Natural killer cell (primary cell): ENCODE measurements around the gene HTR2A. TPM values are rescaled to one million over a fixed set of nuclear protein-coding genes. Genes with fewer than 3 reads are reported as not detected.

ENCODE experiments used
- ATAC-seq, 3 donors: fragments of 150-1000 bp in 2 of 3; fragments of 200-7000 bp in 1 of 3; cut with Tn5 transposase; 1 replicate in 1 of 3; 2 replicates in 2 of 3; pipeline ENCODE4 v1.10.0; 2021; ENCODE audit warnings: mild to moderate bottlenecking in 2 of 3, moderate library complexity in 2 of 3
- DNase-seq, 2 donors: peaks; one replicate each; pipeline versions ENCODE4 v3.0.0 to v3.0.0-alpha.2; 2013 to 2021; ENCODE audit warnings: mixed read lengths in 1 of 2
- H3K27ac ChIP-seq: one replicate; pipeline ENCODE4 v1.5.1; 2013; ENCODE audit warnings: mild to moderate bottlenecking, low read length
- H3K27me3 ChIP-seq: one replicate; pipeline ENCODE4 v1.6.1; 2013; ENCODE audit warnings: low read length; ENCODE audit not compliant: control insufficient read depth, insufficient read depth
- H3K36me3 ChIP-seq: one replicate; pipeline ENCODE4 v1.6.1; 2013; ENCODE audit warnings: low read length; ENCODE audit not compliant: control insufficient read depth, insufficient read depth
- H3K4me1 ChIP-seq: one replicate; pipeline ENCODE4 v1.6.1; 2013; ENCODE audit warnings: low read length; ENCODE audit not compliant: control insufficient read depth, insufficient read depth
- H3K4me3 ChIP-seq: one replicate; pipeline ENCODE4 v1.5.1; 2013; ENCODE audit warnings: low read length
- H3K9me3 ChIP-seq: one replicate; pipeline ENCODE4 v1.6.1; 2013; ENCODE audit warnings: low read length; ENCODE audit not compliant: control insufficient read depth, insufficient read depth
- H3K27ac Mint-ChIP-seq, 2 donors: one replicate each; pipeline ENCODE4 v1.8.0; 2022; ENCODE audit warnings: mild to moderate bottlenecking in 2 of 2, mixed read lengths in 2 of 2, moderate library complexity in 1 of 2
- H3K27me3 Mint-ChIP-seq, 2 donors: one replicate each; pipeline ENCODE4 v1.8.0; 2022; ENCODE audit warnings: low read depth in 2 of 2, mixed read lengths in 2 of 2
- H3K36me3 Mint-ChIP-seq: one replicate; pipeline ENCODE4 v1.8.0; 2022; ENCODE audit warnings: mixed read lengths
- H3K4me1 Mint-ChIP-seq, 2 donors: one replicate each; pipeline ENCODE4 v1.8.0; 2022; ENCODE audit warnings: mixed read lengths in 2 of 2
- H3K4me3 Mint-ChIP-seq: one replicate; pipeline ENCODE4 v1.8.0; 2022; ENCODE audit warnings: mild to moderate bottlenecking, moderate library complexity, mixed read lengths
- H3K9me3 Mint-ChIP-seq, 2 donors: one replicate each; pipeline ENCODE4 v1.8.0; 2022; ENCODE audit warnings: mixed read lengths in 2 of 2
- WGBS: methylation state at CpG from one replicate; pipeline ENCODE4 v1.1.7; 2013; ENCODE audit warnings: missing lambda C conversion rate; ENCODE audit not compliant: insufficient coverage; 5-methylcytosine and 5-hydroxymethylcytosine counted together
- intact Hi-C: fragments of 100-400 bp; cut with micrococcal nuclease; formaldehyde crosslinking; loops from one replicate; pipeline ENCODE4 v1.14.2; 2022
- total RNA-seq, 4 donors: library from RNA; stranded (reverse); fragments of 120-200 nt in 1 of 4; gene quantifications; one replicate each; pipeline versions ENCODE4 v1.2.3 to v1.2.4, GENCODE V29; 2013 to 2022
- TF ChIP-seq, protein P1 (sequence below): fragments of 200-600 bp; IDR thresholded peaks from one replicate; pipeline ENCODE4 v1.8.0; 2022; ENCODE audit warnings: antibody characterized with exemption

The HTR2A gene
- total RNA-seq, 3 donors from 2014 or later (not counting 1 experiment from before 2014, with no cell fraction given): not detected

- no peak overlapping the region for H3K27ac Mint-ChIP-seq
- H3K4me1 ChIP-seq: no peaks in the 10 kb centered on the region
- H3K36me3 Mint-ChIP-seq: no peaks in the 10 kb centered on the region
- no peak overlapping the region for H3K4me3 Mint-ChIP-seq
- H3K4me1 Mint-ChIP-seq: peaks cover 3% of the 10 kb centered on the region in 2 donors
- no peak for ATAC-seq
- no peak overlapping the region for H3K4me3 ChIP-seq
- WGBS: 94% methylated on average over 6 of the region's 6 CpGs
- intact Hi-C loops: loop anchor here (5.0 kb wide), 1 partner anchor 938 kb away; no protein-coding TSS in a partner anchor
- no peak for DNase-seq
- H3K36me3 ChIP-seq: no peaks in the 10 kb centered on the region
- no peak overlapping the region for H3K27ac ChIP-seq
- H3K27me3 ChIP-seq: peaks cover 2% of the 10 kb centered on the region
- peaks cover 8 to 14% of the 10 kb centered on the region in 2 donors for H3K27me3 Mint-ChIP-seq
- TF ChIP-seq, protein P1, sequence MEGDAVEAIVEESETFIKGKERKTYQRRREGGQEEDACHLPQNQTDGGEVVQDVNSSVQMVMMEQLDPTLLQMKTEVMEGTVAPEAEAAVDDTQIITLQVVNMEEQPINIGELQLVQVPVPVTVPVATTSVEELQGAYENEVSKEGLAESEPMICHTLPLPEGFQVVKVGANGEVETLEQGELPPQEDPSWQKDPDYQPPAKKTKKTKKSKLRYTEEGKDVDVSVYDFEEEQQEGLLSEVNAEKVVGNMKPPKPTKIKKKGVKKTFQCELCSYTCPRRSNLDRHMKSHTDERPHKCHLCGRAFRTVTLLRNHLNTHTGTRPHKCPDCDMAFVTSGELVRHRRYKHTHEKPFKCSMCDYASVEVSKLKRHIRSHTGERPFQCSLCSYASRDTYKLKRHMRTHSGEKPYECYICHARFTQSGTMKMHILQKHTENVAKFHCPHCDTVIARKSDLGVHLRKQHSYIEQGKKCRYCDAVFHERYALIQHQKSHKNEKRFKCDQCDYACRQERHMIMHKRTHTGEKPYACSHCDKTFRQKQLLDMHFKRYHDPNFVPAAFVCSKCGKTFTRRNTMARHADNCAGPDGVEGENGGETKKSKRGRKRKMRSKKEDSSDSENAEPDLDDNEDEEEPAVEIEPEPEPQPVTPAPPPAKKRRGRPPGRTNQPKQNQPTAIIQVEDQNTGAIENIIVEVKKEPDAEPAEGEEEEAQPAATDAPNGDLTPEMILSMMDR: no peak
- H3K9me3 ChIP-seq: no peaks in the 10 kb centered on the region
- H3K9me3 Mint-ChIP-seq: no peaks in the 10 kb centered on the region
These were observed 62.2 kb downstream of the HTR2A start for GRCh38 chr13:46834657-46835056.

DNA sequence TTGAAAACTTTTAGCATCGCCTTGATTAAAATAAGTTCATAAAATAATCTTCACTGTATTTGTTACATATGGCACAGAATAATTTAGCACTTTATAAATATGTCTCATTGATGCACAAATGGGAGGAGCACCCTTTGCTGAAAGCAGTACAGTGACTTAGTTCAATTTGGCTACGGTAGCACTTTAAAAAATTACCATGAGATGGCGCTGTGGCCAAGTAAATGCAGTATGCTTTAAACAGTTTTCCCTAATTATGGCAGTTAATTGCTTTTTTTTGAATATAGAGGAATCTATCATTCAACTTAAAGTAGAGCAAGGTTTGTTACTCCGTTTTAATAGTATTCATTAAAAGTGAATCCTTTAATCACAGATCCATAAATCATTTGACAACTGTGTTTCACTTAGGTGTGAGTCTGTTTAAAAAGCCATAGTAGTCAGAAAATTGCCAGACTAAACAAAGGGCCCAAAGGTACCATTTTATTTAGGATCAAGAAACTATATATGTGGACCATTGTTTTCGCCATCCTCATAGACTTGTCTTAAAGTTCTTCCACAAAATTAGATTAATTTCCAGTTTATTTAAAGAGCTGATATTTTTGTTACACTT lies 65.2 kb downstream of the HTR2A start:
- no peak overlapping the region for H3K4me3 ChIP-seq
- Mint-ChIP-seq H3K27me3 (peaks cover 10 to 16% of the 10 kb centered on the region in 2 donors), H3K4me3 (no peak overlapping the region), H3K9me3 (no peaks in the 10 kb centered on the region), H3K36me3 (no peaks in the 10 kb centered on the region), H3K27ac (no peak overlapping the region), H3K4me1 (no peaks in the 10 kb centered on the region)
- H3K9me3 ChIP-seq: no peaks in the 10 kb centered on the region
- peak in 1 of 2 donors; percentile 57 for DNase-seq
- TF ChIP-seq, protein P1: peak; percentile 74
- H3K27me3 ChIP-seq: peaks cover 2% of the 10 kb centered on the region
- H3K36me3 ChIP-seq: no peaks in the 10 kb centered on the region
- WGBS: 0% methylated on average over 2 of the region's 5 CpGs
- ATAC-seq: peak in 1 of 3 donors; percentile 59
- intact Hi-C loops: loop anchor here (5.0 kb wide), 1 partner anchor 941 kb away; no protein-coding TSS in a partner anchor
- no peak overlapping the region for H3K27ac ChIP-seq
- H3K4me1 ChIP-seq: no peaks in the 10 kb centered on the region

DNA sequence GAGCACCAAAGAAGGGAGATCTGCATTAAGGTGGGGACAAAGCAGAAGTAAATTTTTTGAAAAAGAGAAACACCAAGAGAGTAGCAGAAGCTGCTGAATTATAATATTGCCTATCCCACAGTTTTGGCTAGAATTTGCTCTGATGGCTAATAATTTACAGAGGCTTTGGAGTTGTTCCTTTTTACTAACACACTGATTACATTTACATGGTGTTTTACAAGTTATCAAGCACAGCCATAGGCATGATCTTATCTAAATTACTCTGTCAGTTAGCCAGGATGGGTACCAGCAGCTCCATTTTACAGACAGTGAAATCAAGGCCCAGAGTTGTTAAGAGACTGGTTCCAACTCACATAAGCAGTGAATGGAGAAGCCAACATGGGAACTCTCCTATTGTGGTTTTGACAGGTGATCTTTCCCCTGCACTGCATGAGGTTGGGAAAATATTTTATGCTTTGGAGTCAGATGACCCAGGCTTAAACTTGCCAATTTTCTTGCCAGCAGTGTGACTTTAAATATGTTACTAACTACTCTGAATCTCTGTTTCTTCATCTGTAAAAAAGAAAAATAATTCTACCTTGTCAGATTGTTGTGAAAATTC lies 66.3 kb downstream of the HTR2A start:
- H3K9me3 Mint-ChIP-seq: no peaks in the 10 kb centered on the region
- H3K27me3 Mint-ChIP-seq: peaks cover 11 to 16% of the 10 kb centered on the region in 2 donors
- Histone ChIP-seq H3K4me1 (no peaks in the 10 kb centered on the region), H3K27ac (no peak overlapping the region), H3K27me3 (peaks cover 2% of the 10 kb centered on the region), H3K9me3 (no peaks in the 10 kb centered on the region), H3K4me3 (no peak overlapping the region), H3K36me3 (no peaks in the 10 kb centered on the region)
- no peak for DNase-seq
- H3K4me1 Mint-ChIP-seq: no peaks in the 10 kb centered on the region
- H3K27ac Mint-ChIP-seq: no peak overlapping the region
- TF ChIP-seq, protein P1: no peak
- ATAC-seq: no peak
- no peaks in the 10 kb centered on the region for H3K36me3 Mint-ChIP-seq
- intact Hi-C loops: loop anchor here (5.0 kb wide), 1 partner anchor 942 kb away; no protein-coding TSS in a partner anchor
- no peak overlapping the region for H3K4me3 Mint-ChIP-seq
